IMR-90 (cell line): ENCODE data around the gene HSD17B14. TPM values are rescaled to one million over a fixed set of nuclear protein-coding genes. Genes with fewer than 3 reads are reported as not detected.

Experiments
- ATAC-seq: fragments of 200-7000 bp; cut with Tn5 transposase; 2 replicates; pipeline ENCODE4 v1.9.1; 2020; ENCODE audit warnings: low read depth, mild to moderate bottlenecking, moderate library complexity
- BruUV-seq: library from RNA; stranded (reverse); fragments of 400-500 nt; replicated peaks from 2 replicates; lab custom pipeline; 2021; lab: Mats Ljungman, UMichigan
- CTCF ChIA-PET: fragments of 300-600 bp; formaldehyde crosslinking; extraction: SDS; loops from one replicate; lab custom pipeline; 2021; ENCODE audit warnings: antibody characterized with exemption; lab: Yijun Ruan, JAX
- POLR2A ChIA-PET: fragments of 300-600 bp; sonication (Branson Sonifier 250); formaldehyde crosslinking; loops from one replicate; lab custom pipeline; 2022; ENCODE audit warnings: antibody characterized with exemption; ENCODE audit not compliant: unreplicated experiment; lab: Charles Lee
- DNase-seq: peaks from one replicate; pipeline ENCODE4 v3.0.0; 2013
- H2AFZ ChIP-seq: replicated peaks from 2 replicates; pipeline ENCODE3; 2013; ENCODE audit warnings: low read length, mild to moderate bottlenecking; ENCODE audit not compliant: poor library complexity
- H2AK5ac ChIP-seq: 2 replicates; pipeline ENCODE4 v1.6.1; 2013; ENCODE audit warnings: low read depth, low read length, inconsistent platforms
- H2AK9ac ChIP-seq: replicated peaks from 2 replicates; pipeline ENCODE3; 2013; ENCODE audit warnings: mild to moderate bottlenecking, low read depth, low read length, moderate library complexity; ENCODE audit not compliant: poor library complexity
- H2BK120ac ChIP-seq: 2 replicates; pipeline ENCODE4 v1.6.1; 2013; ENCODE audit warnings: low read depth, low read length, inconsistent platforms
- H2BK15ac ChIP-seq: 3 replicates; pipeline ENCODE4 v1.6.1; 2013; ENCODE audit warnings: low read depth, low read length, inconsistent platforms
- H2BK20ac ChIP-seq: 2 replicates; pipeline ENCODE4 v1.6.1; 2013; ENCODE audit warnings: low read depth, mild to moderate bottlenecking, inconsistent platforms, low read length, moderate library complexity
- H2BK5ac ChIP-seq: 2 replicates; pipeline ENCODE4 v1.6.1; 2013; ENCODE audit warnings: mild to moderate bottlenecking, low read depth, low read length, inconsistent platforms; ENCODE audit not compliant: poor library complexity, severe bottlenecking
- H3K14ac ChIP-seq: replicated peaks from 2 replicates; pipeline ENCODE4 v1.6.1; 2013; ENCODE audit warnings: low read depth, low read length, inconsistent platforms
- H3K18ac ChIP-seq: 2 replicates; pipeline ENCODE4 v1.6.1; 2013; ENCODE audit warnings: low read depth, low read length, control low read depth
- H3K23ac ChIP-seq: 2 replicates; pipeline ENCODE4 v1.6.1; 2013; ENCODE audit warnings: low read depth, low read length, inconsistent platforms
- H3K27ac ChIP-seq: 2 replicates; pipeline ENCODE4 v1.5.1; 2013; ENCODE audit warnings: mild to moderate bottlenecking, control low read depth, low read length; ENCODE audit not compliant: insufficient read depth
- H3K27me3 ChIP-seq: 2 replicates; pipeline ENCODE4 v1.6.1; 2013; ENCODE audit warnings: low read length; ENCODE audit not compliant: control insufficient read depth, insufficient read depth
- H3K36me3 ChIP-seq: 2 replicates; pipeline ENCODE4 v1.6.1; 2013; ENCODE audit warnings: low read length, mixed read lengths; ENCODE audit not compliant: control insufficient read depth, insufficient read depth
- H3K4ac ChIP-seq: 2 replicates; pipeline ENCODE4 v1.6.1; 2013; ENCODE audit warnings: low read depth, low read length, inconsistent platforms
- H3K4me1 ChIP-seq: 2 replicates; pipeline ENCODE4 v1.6.1; 2013; ENCODE audit warnings: low read length, mixed read lengths; ENCODE audit not compliant: control insufficient read depth, insufficient read depth
- H3K4me2 ChIP-seq: 2 replicates; pipeline ENCODE4 v1.6.1; 2013; ENCODE audit warnings: low read depth, mild to moderate bottlenecking, control low read depth, low read length, moderate library complexity
- H3K4me3 ChIP-seq: 2 replicates; pipeline ENCODE4 v1.5.1; 2013; ENCODE audit warnings: low read depth, mild to moderate bottlenecking, control low read depth, low read length, moderate library complexity; ENCODE audit not compliant: insufficient read depth
- H3K56ac ChIP-seq: 2 replicates; pipeline ENCODE4 v1.6.1; 2013; ENCODE audit warnings: low read length, inconsistent platforms; ENCODE audit not compliant: insufficient read depth; ENCODE audit errors: extremely low read depth
- H3K79me1 ChIP-seq, 2 experiments: 2 replicates each; pipeline ENCODE4 v1.6.1; 2013; ENCODE audit warnings: low read length in 2 of 2, inconsistent platforms in 1 of 2, low read depth in 1 of 2
- H3K9ac ChIP-seq: 2 replicates; pipeline ENCODE4 v1.6.1; 2013; ENCODE audit warnings: low read depth, low read length, control low read depth
- H3K9me1 ChIP-seq: 2 replicates; pipeline ENCODE4 v1.6.1; 2013; ENCODE audit warnings: low read length, inconsistent platforms; ENCODE audit not compliant: insufficient read depth
- H3K9me3 ChIP-seq: 2 replicates; pipeline ENCODE4 v1.6.1; 2013; ENCODE audit warnings: low read length; ENCODE audit not compliant: control insufficient read depth, insufficient read depth
- H4K20me1 ChIP-seq: 2 replicates; pipeline ENCODE4 v1.6.1; 2013; ENCODE audit warnings: low read length, inconsistent platforms; ENCODE audit not compliant: insufficient read depth
- H4K5ac ChIP-seq: 2 replicates; pipeline ENCODE4 v1.6.1; 2013; ENCODE audit warnings: mild to moderate bottlenecking, low read depth, low read length, control low read depth
- H4K8ac ChIP-seq, 2 experiments: 2 replicates each; pipeline ENCODE4 v1.6.1; 2013; ENCODE audit warnings: low read depth in 2 of 2, low read length in 2 of 2, control low read depth in 1 of 2, inconsistent platforms in 1 of 2
- H4K91ac ChIP-seq: 2 replicates; pipeline ENCODE4 v1.6.1; 2013; ENCODE audit warnings: low read depth, low read length, inconsistent platforms; ENCODE audit not compliant: insufficient read depth
- CEBPB ChIP-seq: IDR thresholded peaks from 2 replicates; pipeline ENCODE4 v1.6.1; 2012; ENCODE audit warnings: low read depth, low read length, improper control_type of control experiment
- CHD1 ChIP-seq: IDR thresholded peaks from 2 replicates; pipeline ENCODE4 v1.6.1; 2012; ENCODE audit warnings: low read depth, low read length, improper control_type of control experiment
- CTCF ChIP-seq: conservative IDR thresholded peaks from 2 replicates; pipeline ENCODE4 v1.5.1; 2012; ENCODE audit warnings: mild to moderate bottlenecking, low read depth, low read length, improper control_type of control experiment
- MAFK ChIP-seq: IDR thresholded peaks from 2 replicates; pipeline ENCODE4 v1.6.1; 2012; ENCODE audit warnings: low read depth, low read length, improper control_type of control experiment
- NFE2L2 ChIP-seq: fragments of 150-350 bp; IDR thresholded peaks from 2 replicates; pipeline ENCODE4 v1.6.1; 2016; ENCODE audit warnings: low read depth, mild to moderate bottlenecking, low read length
- POLR2A ChIP-seq: IDR thresholded peaks from 2 replicates; pipeline ENCODE4 v1.6.1; 2012; ENCODE audit warnings: mild to moderate bottlenecking, low read depth, low read length
- RCOR1 ChIP-seq: IDR thresholded peaks from 2 replicates; pipeline ENCODE4 v1.6.1; 2012; ENCODE audit warnings: mild to moderate bottlenecking, low read length, improper control_type of control experiment; ENCODE audit not compliant: insufficient replicate concordance
- RFX5 ChIP-seq: IDR thresholded peaks from 2 replicates; pipeline ENCODE4 v1.8.0; 2012; ENCODE audit warnings: low read depth, mild to moderate bottlenecking, low read length, moderate library complexity
- USF2 ChIP-seq: fragments of 150-350 bp; IDR thresholded peaks from 2 replicates; pipeline ENCODE4 v1.6.1; 2017; ENCODE audit warnings: mild to moderate bottlenecking, antibody characterized with exemption, low read length, low read depth
- WGBS, 2 experiments: methylation state at CpG; one replicate each; pipeline versions ENCODE4 v1.1.5 to v1.1.7; 2013; ENCODE audit warnings: missing lambda C conversion rate in 2 of 2; ENCODE audit not compliant: insufficient read length in 1 of 2; ENCODE audit errors: extremely low coverage in 2 of 2; 5-methylcytosine and 5-hydroxymethylcytosine counted together
- dilution Hi-C: fragments of 300-500 bp; cut with HindIII; formaldehyde crosslinking; loops from one replicate; pipeline ENCODE4 v1.14.3; 2018; ENCODE audit warnings: low sequenced_read_pairs; ENCODE audit not compliant: unreplicated experiment
- in situ Hi-C: fragments of 300-500 bp; cut with MboI; formaldehyde crosslinking; loops from 3 replicates; pipeline ENCODE4 v1.14.3; 2019; ENCODE audit warnings: low sequenced_read_pairs, inconsistent platforms, mixed read lengths
- intact Hi-C: fragments of 100-400 bp; cut with micrococcal nuclease; formaldehyde crosslinking; loops from 2 replicates; pipeline ENCODE4 v1.10.0; 2022
- polyA plus RNA-seq, 3 experiments: library from polyadenylated mRNA; depleted of rRNA; stranded (reverse); fragments of >200 nt; gene quantifications; 2 replicates each; pipeline ENCODE4 v1.2.3, GENCODE V29; 2012; ENCODE audit warnings: low replicate concordance in 1 of 3
- total RNA-seq: library from RNA; depleted of rRNA; stranded (reverse); fragments of >200 nt; gene quantifications from 2 replicates; pipeline ENCODE4 v1.2.3, GENCODE V29; 2012

The HSD17B14 gene
- total and polyA plus RNA-seq, 2 of the 4 experiments (the other 2 are of a cell fraction) = 0.54 to 4.5 TPM

- WGBS, 2 experiments = 80% methylated on average over 1 of the region's 9 CpGs; no CpG with 5 or more reads in 1 of the 2 experiments
- no peak overlapping the region for H4K5ac ChIP-seq
- H2BK20ac ChIP-seq = no peak overlapping the region
- no peak overlapping the region for H3K4me3 ChIP-seq
- 0 out of 4 replicates have a peak, but pooled peaks cover 0 to 4% of the 10 kb centered on the region in 2 experiments for H3K79me1 ChIP-seq
- no peak overlapping the region for H3K23ac ChIP-seq
- ChIA-PET CTCF (interaction anchor here (2.0 kb wide), 1 partner anchor 42 kb away, joined by 14 read pairs; no protein-coding TSS in a partner anchor), POLR2A (interaction anchor here (0.5 kb wide), 1 partner anchor 116 kb away, joined by 7 read pairs; no protein-coding TSS in a partner anchor)
- no peak overlapping the region for H2BK15ac ChIP-seq
- H3K4me1 ChIP-seq = peaks cover 12% of the 10 kb centered on the region
- BruUV-seq = no TSS peak
- no peak overlapping the region for H3K56ac ChIP-seq
- H2BK5ac ChIP-seq = no peak overlapping the region
- H4K8ac ChIP-seq = peak overlapping the region in 1 of 2 experiments; percentile 46; a peak in 1 of 4 replicates
- H3K9ac ChIP-seq = no peak overlapping the region
- H3K4ac ChIP-seq = no peak overlapping the region
- H2BK120ac ChIP-seq = no peak overlapping the region
- no peak overlapping the region for H3K18ac ChIP-seq
- no peak overlapping the region for H2AK9ac ChIP-seq
- H3K9me1 ChIP-seq = no peaks in the 10 kb centered on the region
- ATAC-seq (no peak), DNase-seq (no peak)
- no peaks in the 10 kb centered on the region for H3K27me3 ChIP-seq
- in situ Hi-C loops = loop anchor here (5.0 to 10.0 kb wide), 2 partner anchors 45 to 193 kb away; partner anchors contain the start of gene CA11
- H4K91ac ChIP-seq = no peak overlapping the region
- no peak overlapping the region for H2AK5ac ChIP-seq
- intact Hi-C loops = no loop called here
- TF ChIP-seq POLR2A = no peak
- TF ChIP-seq USF2 = no peak
- TF ChIP-seq CTCF = no peak
- TF ChIP-seq NFE2L2 = no peak
- no peak for TF ChIP-seq CHD1
- TF ChIP-seq MAFK = no peak
- no peak for TF ChIP-seq RCOR1
- TF ChIP-seq CEBPB = no peak
- no peak for TF ChIP-seq RFX5
- no peak overlapping the region for H3K27ac ChIP-seq
- H3K36me3 ChIP-seq = peaks cover 5% of the 10 kb centered on the region
- no peak overlapping the region for H3K14ac ChIP-seq
- dilution Hi-C loops = no loop called here
- H4K20me1 ChIP-seq = no peaks in the 10 kb centered on the region
- no peak overlapping the region for H3K4me2 ChIP-seq
- H3K9me3 ChIP-seq = no peaks in the 10 kb centered on the region
- H2AFZ ChIP-seq = no peak overlapping the region
These were observed 1.4 kb upstream of the HSD17B14 start for GRCh38 chr19:48837687-48838086.
